ENCODE results near the gene DPY19L2.
"Not testable (repeated sequence)": the region's sequence is repeated elsewhere in the genome, so short reads cannot be mapped to it uniquely, and the experiment has no call there.

DNA sequence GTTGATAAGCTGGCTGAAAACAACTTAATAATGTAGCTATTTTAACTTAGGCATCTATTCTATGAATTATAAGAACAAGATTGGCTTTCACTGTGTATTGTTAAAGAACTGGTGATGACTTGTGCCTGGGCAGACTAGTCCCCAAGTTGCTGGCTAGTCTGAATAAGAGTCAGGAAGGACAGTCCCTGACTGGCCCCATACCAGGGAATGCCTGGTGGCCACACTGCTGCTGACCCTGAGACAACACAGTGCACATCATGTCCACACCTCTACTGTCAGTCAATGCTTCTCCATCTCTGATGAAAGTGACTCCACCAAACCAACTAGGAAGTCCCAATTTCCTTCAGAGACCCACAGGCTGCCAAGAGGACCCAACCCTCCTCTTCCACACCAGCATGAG, 130.5 kb downstream of the DPY19L2 start:
- not testable (repeated sequence) for TF ChIP-seq POLR2A (IDR thresholded peaks at IDR 0.05; ENCODE audit: low read length); GATA1 (IDR thresholded peaks at IDR 0.05; ENCODE audit: low read depth, low read length)

Data from erythroblast (primary cell).